ENCODE data around the gene PPP2R5B.

PPP2R5B gene

DNA sequence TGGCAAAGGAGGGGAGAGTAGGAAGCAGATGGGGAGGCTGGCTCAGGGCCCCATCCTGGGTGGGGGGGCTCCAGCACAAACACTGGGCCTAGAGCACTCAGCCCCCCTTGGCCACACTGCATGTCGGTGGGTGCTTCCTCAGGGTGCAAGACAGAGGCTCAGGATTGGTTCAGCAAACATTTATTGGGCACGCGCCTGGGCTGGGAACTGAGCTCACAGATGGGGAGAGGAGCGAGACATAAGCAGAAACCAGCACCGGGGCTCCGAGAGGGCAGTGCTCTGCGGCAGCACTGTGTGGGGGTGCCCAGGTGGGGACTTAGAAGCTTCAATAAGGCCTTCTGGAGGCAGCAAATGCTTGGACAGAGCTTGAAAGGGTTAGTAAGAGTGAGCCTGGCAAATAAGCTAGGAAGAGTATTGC, 34.0 kb upstream of the PPP2R5B start:
- no peak for TF ChIP-seq CTCF (IDR thresholded peaks at IDR 0.05; ENCODE audit: insufficient read depth, missing control alignments)
- DNase-seq (ENCODE audit: insufficient read length, low spot score) = no peak
- no peak for FAIRE-seq

GRCh38 chr11:64891215-64891848, 33.2 kb upstream of the PPP2R5B start:
- FAIRE-seq (no peak), DNase-seq (ENCODE audit: insufficient read length, low spot score) (no peak)
- no peak for TF ChIP-seq CTCF (IDR thresholded peaks at IDR 0.05; ENCODE audit: insufficient read depth, missing control alignments)

DNA sequence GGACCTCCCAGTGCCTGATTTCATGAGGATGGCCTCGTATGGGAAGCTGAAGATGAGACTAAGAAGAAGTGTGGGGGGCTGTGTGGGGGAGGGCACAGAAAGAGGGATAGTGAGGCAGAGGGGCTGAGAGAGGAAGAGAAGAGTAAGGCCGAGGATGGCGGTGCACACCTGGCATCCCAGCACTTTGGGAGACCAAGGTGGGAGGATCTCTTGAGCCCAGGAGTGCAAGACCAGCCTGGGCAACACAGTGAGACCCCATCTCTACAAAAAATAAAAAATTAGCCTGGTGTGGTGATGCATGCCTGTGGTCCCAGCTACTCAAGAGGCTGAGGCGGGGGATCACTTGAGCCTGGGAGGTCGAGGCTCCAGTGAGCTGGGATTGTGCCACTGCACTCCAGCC, 32.6 kb upstream of the PPP2R5B start:
- TF ChIP-seq CTCF (IDR thresholded peaks at IDR 0.05; ENCODE audit: insufficient read depth, missing control alignments) = no peak
- FAIRE-seq (no peak), DNase-seq (ENCODE audit: insufficient read length, low spot score) (no peak)

DNA sequence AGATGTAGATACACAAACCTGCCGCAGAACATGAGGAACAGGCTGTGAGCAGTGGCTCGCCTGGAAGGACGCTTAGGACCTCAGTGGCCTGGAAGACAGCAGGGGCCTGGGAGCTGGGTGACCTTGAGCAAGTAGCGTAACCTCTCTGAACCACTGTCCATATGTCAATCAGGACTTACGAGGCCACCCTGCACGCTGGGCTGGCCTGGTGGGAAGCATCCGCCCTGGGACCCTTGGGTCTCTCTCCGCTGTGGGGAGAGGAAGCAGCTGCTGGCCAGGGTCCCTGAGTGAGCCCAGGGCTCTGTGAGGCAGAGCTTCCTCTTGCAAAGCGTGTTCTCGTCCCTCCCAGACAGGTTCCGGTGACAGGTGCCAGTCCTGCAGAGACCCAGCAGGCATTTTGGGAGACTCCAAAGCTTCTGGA, 32.1 kb upstream of the PPP2R5B start:
- no peak for FAIRE-seq
- no peak for DNase-seq (ENCODE audit: insufficient read length, low spot score)
- no peak for TF ChIP-seq CTCF (IDR thresholded peaks at IDR 0.05; ENCODE audit: insufficient read depth, missing control alignments)

DNA sequence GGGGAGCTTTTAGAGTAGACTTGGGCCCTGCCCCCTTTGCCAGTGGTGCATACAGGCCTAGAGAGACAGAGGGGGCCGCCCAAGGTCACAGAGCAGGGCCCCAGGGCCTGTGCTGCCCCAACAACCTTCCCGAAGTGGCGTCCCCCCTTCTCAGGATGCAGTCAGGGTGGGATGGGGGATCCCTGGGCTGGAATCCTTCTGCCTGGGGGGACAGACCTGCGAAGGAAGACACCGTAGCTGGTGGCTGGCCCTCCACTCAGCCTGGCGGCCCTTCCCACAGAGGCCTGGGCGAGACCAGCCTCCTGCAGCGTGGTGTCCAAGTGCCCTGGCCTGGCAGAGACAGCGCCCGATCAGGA, 31.7 kb upstream of the PPP2R5B start:
- DNase-seq (ENCODE audit: insufficient read length, low spot score) (no peak), FAIRE-seq (no peak)
- no peak for TF ChIP-seq CTCF (IDR thresholded peaks at IDR 0.05; ENCODE audit: insufficient read depth, missing control alignments)

DNA sequence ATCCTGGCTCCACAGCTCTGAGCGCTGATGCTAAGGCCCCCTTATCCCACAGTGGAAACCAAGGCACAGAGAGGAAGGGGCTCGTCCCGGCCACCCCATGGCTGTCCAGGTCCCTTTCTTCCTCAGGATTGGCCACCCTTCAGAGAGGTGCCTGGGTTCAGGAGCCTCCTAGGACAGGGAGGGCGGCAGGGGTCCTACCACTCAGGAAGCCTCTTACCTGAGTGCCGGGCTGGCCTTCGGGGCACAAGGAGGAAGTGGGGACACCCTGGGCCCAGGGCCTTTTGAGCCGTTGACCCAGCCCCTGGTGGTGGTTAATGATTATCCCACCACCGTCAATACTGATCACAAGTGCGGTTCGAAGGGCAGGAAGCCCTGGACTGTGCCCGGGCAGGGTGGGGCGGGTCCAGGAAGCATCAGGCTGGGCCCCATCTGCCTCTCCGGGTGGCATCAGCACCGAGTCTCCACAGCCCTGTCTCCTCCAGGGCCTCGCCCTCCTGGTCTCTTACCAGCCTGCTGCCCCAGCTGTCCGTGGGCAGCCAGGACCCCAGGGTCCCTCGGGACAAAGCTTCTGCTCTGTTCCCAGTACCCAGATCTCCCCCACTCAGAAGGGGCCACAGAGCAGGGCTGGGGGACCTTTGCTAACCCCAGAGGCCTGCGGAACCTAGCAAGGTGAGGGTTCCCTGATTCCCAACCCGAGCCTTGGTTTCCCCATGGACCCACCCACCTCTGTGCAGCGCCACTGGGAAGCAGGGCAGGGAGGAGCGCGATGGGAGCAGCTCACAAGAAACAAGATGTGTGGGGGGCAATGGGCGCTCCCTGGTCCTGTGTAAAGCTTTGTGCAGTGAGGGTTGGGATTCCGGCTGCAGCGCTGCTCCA, 31.1 kb upstream of the PPP2R5B start:
- TF ChIP-seq CTCF (IDR thresholded peaks at IDR 0.05; ENCODE audit: insufficient read depth, missing control alignments) = no peak
- DNase-seq (ENCODE audit: insufficient read length, low spot score) (no peak), FAIRE-seq (no peak)

All from D721Med (cell line).